MM.1S (cell line): Measurements from ENCODE around the gene ZCCHC18.
"Not testable (repeated sequence)": the region's sequence is repeated elsewhere in the genome, so short reads cannot be mapped to it uniquely, and the experiment has no call there.

ENCODE experiments used
- CTCF ChIP-seq: fragments of 300-600 bp; sonication (generic); IDR thresholded peaks from 2 replicates; pipeline ENCODE4 v1.5.1; 2016; ENCODE audit warnings: antibody characterized with exemption, low read length, mixed read lengths
- EZH2phosphoT487 ChIP-seq: fragments of 300-600 bp; sonication (generic); IDR thresholded peaks from 2 replicates; pipeline ENCODE4 v1.6.1; 2018; ENCODE audit warnings: antibody characterized with exemption, low read length

GRCh38 chrX:104077854-104078253 is 34.5 kb upstream of the ZCCHC18 start:
- not testable (repeated sequence) for TF ChIP-seq CTCF, EZH2phosphoT487
